Ectodermal cell (in vitro differentiated cells): ENCODE measurements around the gene COG4.

ENCODE experiments used
- H3K27ac ChIP-seq: 2 replicates; pipeline ENCODE4 v1.7.0; 2013; ENCODE audit warnings: mild to moderate bottlenecking, low read depth, low read length; ENCODE audit not compliant: insufficient read depth, poor library complexity, severe bottlenecking
- H3K27me3 ChIP-seq: 2 replicates; pipeline ENCODE4 v1.7.0; 2013; ENCODE audit warnings: mild to moderate bottlenecking, low read length; ENCODE audit not compliant: insufficient read depth, control insufficient read depth, poor library complexity, severe bottlenecking
- H3K36me3 ChIP-seq: one replicate; pipeline ENCODE4 v1.7.0; 2013; ENCODE audit warnings: low read length; ENCODE audit not compliant: control insufficient read depth, insufficient read depth
- H3K4me1 ChIP-seq: one replicate; pipeline ENCODE4 v1.7.0; 2013; ENCODE audit warnings: low read length; ENCODE audit not compliant: control insufficient read depth, insufficient read depth
- H3K4me3 ChIP-seq: 2 replicates; pipeline ENCODE4 v1.7.0; 2013; ENCODE audit warnings: low read depth, low read length, control low read depth; ENCODE audit not compliant: insufficient read depth
- H3K9me3 ChIP-seq: 2 replicates; pipeline ENCODE4 v1.7.0; 2013; ENCODE audit warnings: mild to moderate bottlenecking, low read length, moderate library complexity; ENCODE audit not compliant: control insufficient read depth
- WGBS, 2 experiments: methylation state at CpG; one replicate each; pipeline ENCODE4 v1.1.7; 2013; ENCODE audit warnings: missing lambda C conversion rate in 2 of 2; 5-methylcytosine and 5-hydroxymethylcytosine counted together

COG4 gene

DNA sequence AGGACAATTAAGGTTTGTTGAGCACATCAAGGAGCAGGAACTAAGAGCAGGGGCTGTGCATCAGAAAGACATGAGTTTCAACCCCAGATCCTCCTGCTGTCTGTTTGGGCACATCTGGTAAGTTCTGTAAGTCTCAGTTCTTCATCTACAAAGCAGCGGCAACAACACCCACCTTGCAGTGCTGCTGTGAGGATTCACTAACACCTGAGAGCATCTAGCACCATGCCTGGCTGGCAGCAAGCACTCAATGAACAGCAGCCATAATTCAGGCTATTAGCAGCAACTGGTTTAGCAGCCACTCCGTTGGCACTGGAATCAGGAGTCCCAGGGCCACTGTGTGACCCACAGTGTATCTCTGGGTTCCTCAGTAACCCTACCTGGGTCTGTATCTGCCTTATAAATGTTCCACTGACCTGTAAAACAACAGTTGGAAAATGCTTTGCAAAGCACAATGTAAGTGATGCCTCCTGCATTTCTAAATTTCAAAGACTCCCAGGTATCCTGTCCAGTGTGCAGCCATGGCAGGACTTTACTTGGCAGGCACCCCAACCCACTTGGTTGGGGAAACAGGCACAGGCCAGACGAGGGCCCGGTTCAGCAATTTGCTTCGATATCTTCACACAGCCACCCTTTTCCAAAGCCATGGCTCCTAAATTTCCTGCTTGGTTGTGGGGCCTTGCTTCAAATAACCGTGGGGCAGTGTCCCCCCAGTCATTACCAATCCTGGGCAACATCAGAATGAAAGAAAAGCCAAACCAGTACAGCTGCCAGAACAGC, 88.7 kb downstream of the COG4 start:
- Histone ChIP-seq H3K4me3 (no peak overlapping the region), H3K27me3 (no peaks in the 10 kb centered on the region), H3K27ac (no peak overlapping the region), H3K9me3 (no peaks in the 10 kb centered on the region), H3K36me3 (peaks cover 5% of the 10 kb centered on the region), H3K4me1 (peaks cover 38% of the 10 kb centered on the region)
- WGBS, 2 experiments = 93 to 95% methylated on average over 6 of the region's 6 CpGs

- Histone ChIP-seq H3K9me3 (no peaks in the 10 kb centered on the region), H3K27me3 (no peaks in the 10 kb centered on the region), H3K4me3 (no peak overlapping the region), H3K36me3 (peaks cover 5% of the 10 kb centered on the region), H3K4me1 (peaks cover 45% of the 10 kb centered on the region), H3K27ac (no peak overlapping the region)
- WGBS, 2 experiments = 87 to 90% methylated on average over 5 of the region's 5 CpGs
Measured at GRCh38 chr16:70433458-70434103, 89.8 kb downstream of the COG4 start.

GRCh38 chr16:70432723-70433457, 90.5 kb downstream of the COG4 start:
- 70 to 74% methylated on average over 12 of the region's 12 CpGs for WGBS, 2 experiments
- H3K9me3 ChIP-seq = no peaks in the 10 kb centered on the region
- no peaks in the 10 kb centered on the region for H3K27me3 ChIP-seq
- no peak overlapping the region for H3K27ac ChIP-seq
- peaks cover 52% of the 10 kb centered on the region for H3K4me1 ChIP-seq
- H3K4me3 ChIP-seq = no peak overlapping the region
- peaks cover 5% of the 10 kb centered on the region for H3K36me3 ChIP-seq

- Histone ChIP-seq H3K27me3 (no peaks in the 10 kb centered on the region), H3K9me3 (no peaks in the 10 kb centered on the region), H3K27ac (no peak overlapping the region), H3K4me3 (no peak overlapping the region), H3K36me3 (peaks cover 5% of the 10 kb centered on the region), H3K4me1 (peaks cover 50% of the 10 kb centered on the region)
- 90 to 94% methylated on average over 2 to 3 of the region's 3 CpGs for WGBS, 2 experiments
Measured at GRCh38 chr16:70432356-70432722, 91.0 kb downstream of the COG4 start.

DNA sequence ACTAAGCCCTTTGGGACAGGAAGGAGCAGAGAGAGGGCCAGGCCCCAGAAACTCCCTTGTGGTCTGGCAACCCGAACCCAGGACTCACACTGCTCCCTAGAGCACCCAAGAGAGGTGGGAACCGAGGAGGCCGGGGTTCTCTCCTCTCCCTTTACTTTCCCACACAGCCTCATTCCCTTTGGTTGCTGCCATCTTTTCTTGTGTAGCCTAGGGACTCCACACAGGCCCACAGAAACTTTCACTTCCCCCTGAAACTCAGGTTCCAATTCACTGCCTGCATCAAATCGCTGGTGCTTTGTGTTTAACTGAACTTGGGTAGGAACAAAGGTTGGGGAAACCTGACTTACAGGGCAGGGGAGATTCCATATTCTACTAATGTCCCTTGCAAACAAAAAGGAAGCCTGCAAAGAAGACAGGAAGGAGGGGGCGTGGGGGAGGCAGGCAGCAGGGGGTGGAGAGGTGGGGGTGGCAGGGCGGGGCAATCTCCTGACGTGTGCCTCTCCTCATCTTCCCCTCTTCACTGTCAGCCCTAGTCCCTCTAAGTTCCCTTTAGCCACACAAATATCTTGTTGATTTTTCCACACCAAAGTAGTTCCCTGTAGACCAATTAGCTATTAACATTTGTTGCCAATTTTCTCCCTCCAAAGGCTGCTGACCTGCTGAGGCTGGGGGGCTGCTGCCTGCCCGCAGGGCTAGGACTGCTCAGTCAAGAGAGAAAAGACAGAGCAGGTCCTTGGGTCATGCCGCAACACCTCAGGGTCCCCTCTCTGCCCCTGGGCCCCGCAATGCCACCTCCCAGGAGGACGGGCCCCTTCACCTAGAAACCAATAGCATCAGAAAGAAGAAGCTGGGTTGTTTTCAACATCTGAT, 92.5 kb downstream of the COG4 start:
- Histone ChIP-seq H3K9me3 (no peaks in the 10 kb centered on the region), H3K4me1 (peaks cover 41% of the 10 kb centered on the region), H3K36me3 (peaks cover 5% of the 10 kb centered on the region), H3K27me3 (no peaks in the 10 kb centered on the region), H3K27ac (peak overlapping the region; percentile 48), H3K4me3 (no peak overlapping the region)
- 42 to 44% methylated on average over 10 to 11 of the region's 11 CpGs for WGBS, 2 experiments
